ENCODE data around the gene EEF1E1. TPM values are rescaled to one million over a fixed set of nuclear protein-coding genes. Genes with fewer than 3 reads are reported as not detected.

The EEF1E1 gene
- total and polyA plus RNA-seq, 9 of the 15 experiments (the other 6 are each of a cell fraction or from before 2014, with no cell fraction given), result 135 to 1,355 (median 327) TPM

DNA sequence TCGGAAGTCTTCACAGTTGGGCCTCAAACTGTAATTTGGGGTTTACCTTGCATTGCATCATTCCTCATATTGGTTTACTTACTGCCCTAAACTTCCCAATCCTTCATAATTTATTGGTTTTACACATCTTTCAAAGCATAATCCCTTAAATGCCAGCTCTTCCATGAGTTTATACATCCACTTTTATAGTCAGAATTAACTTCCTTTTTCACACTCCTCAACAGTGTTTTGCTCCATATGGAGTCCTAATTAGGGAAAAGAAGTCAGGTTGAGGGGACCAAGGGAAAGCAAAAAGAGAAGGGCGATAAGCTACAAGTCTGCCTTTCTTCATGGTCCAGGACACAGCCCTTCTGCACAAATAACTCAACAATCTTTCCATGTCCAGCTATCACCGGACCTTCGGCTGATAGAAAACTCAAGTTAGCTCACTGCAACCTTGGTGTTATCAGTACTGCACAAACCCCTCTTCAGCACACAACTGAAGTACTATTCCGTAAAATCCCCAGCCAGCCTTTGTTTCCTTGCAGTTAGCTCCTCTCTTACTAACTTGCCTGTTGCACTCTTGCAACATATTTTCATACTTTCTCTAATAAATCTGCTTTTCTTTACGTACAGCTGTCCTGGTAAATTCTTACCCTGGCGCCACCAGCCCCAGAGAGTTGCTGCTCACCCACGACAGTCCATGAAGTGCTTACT, 2.0 kb downstream of the EEF1E1 start (continued):
- TF ChIP-seq POLR2A (conservative IDR thresholded peaks at IDR 0.05) (peak; percentile 55), RFX5 (IDR thresholded peaks at IDR 0.05; ENCODE audit: low read depth, low read length) (no peak), ZMIZ1 (IDR thresholded peaks at IDR 0.05; ENCODE audit: low read depth in 2 of 2, low read length in 2 of 2) (no peak), NBN (IDR thresholded peaks at IDR 0.05; ENCODE audit: low read depth) (no peak), ATF1 (CRISPR knock-in tag; IDR thresholded peaks at IDR 0.05) (no peak), ATF1 (tag; IDR thresholded peaks at IDR 0.05) (peak; percentile 37), NCOA6 (IDR thresholded peaks at IDR 0.05) (no peak), ZNF184 (CRISPR knock-in tag; IDR thresholded peaks at IDR 0.05) (no peak), EP400 (IDR thresholded peaks at IDR 0.05) (peak; percentile 79), PHF8 (IDR thresholded peaks at IDR 0.05; ENCODE audit: borderline replicate concordance, low read length) (no peak), JUND (IDR thresholded peaks at IDR 0.05; ENCODE audit: borderline replicate concordance, low read depth, low read length) (peak; percentile 77), JUND (tag; IDR thresholded peaks at IDR 0.05; ENCODE audit: borderline replicate concordance, low read depth, low read length) (peak; percentile 10), SRSF3 (IDR thresholded peaks at IDR 0.05; ENCODE audit: insufficient read depth, low read length) (no peak), HMG20B (CRISPR knock-in tag; IDR thresholded peaks at IDR 0.05) (no peak), ATF4 (CRISPR knock-in tag; IDR thresholded peaks at IDR 0.05) (peak; percentile 94), ZNF717 (CRISPR knock-in tag; IDR thresholded peaks at IDR 0.05) (no peak), ETV5 (CRISPR knock-in tag; IDR thresholded peaks at IDR 0.05; ENCODE audit: low read depth) (0 out of 2 replicates have a peak, but pooled peaks have one; percentile 22), MEIS2 (IDR thresholded peaks at IDR 0.05; ENCODE audit: partially characterized antibody) (peak; percentile 78), ZNF316 (IDR thresholded peaks at IDR 0.05) (no peak), BMI1 (IDR thresholded peaks at IDR 0.05; ENCODE audit: low read length) (no peak), YBX1 (IDR thresholded peaks at IDR 0.05) (no peak)
- TF ChIP-seq, protein P1, sequence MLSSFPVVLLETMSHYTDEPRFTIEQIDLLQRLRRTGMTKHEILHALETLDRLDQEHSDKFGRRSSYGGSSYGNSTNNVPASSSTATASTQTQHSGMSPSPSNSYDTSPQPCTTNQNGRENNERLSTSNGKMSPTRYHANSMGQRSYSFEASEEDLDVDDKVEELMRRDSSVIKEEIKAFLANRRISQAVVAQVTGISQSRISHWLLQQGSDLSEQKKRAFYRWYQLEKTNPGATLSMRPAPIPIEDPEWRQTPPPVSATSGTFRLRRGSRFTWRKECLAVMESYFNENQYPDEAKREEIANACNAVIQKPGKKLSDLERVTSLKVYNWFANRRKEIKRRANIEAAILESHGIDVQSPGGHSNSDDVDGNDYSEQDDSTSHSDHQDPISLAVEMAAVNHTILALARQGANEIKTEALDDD (IDR thresholded peaks at IDR 0.05), result peak; percentile 92
- TF ChIP-seq, protein P2, sequence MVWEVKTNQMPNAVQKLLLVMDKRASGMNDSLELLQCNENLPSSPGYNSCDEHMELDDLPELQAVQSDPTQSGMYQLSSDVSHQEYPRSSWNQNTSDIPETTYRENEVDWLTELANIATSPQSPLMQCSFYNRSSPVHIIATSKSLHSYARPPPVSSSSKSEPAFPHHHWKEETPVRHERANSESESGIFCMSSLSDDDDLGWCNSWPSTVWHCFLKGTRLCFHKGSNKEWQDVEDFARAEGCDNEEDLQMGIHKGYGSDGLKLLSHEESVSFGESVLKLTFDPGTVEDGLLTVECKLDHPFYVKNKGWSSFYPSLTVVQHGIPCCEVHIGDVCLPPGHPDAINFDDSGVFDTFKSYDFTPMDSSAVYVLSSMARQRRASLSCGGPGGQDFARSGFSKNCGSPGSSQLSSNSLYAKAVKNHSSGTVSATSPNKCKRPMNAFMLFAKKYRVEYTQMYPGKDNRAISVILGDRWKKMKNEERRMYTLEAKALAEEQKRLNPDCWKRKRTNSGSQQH (CRISPR knock-in tag; IDR thresholded peaks at IDR 0.05), result 0 out of 2 replicates have a peak, but pooled peaks have one; percentile 11
- TF ChIP-seq, protein P3, sequence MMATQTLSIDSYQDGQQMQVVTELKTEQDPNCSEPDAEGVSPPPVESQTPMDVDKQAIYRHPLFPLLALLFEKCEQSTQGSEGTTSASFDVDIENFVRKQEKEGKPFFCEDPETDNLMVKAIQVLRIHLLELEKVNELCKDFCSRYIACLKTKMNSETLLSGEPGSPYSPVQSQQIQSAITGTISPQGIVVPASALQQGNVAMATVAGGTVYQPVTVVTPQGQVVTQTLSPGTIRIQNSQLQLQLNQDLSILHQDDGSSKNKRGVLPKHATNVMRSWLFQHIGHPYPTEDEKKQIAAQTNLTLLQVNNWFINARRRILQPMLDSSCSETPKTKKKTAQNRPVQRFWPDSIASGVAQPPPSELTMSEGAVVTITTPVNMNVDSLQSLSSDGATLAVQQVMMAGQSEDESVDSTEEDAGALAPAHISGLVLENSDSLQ (IDR thresholded peaks at IDR 0.05), result peak; percentile 56; the same call in 1 of the 2 replicates
